Activated naive CD8-positive, alpha-beta T cell treated with anti-CD3 and anti-CD28 coated beads, Interleukin-2, amount 10 ng/mL, durations not matched to agents 7 days and 5 days (primary cell): ENCODE results near the gene TUBB3. TPM values are rescaled to one million over a fixed set of nuclear protein-coding genes. Genes with fewer than 3 reads are reported as not detected.
A peak's percentile ranks its signal among the peaks of the same experiment; 100 is the strongest.

Source experiments
- ATAC-seq: fragments of 150-1000 bp; cut with Tn5 transposase; one replicate; pipeline ENCODE4 v1.10.0; 2021; ENCODE audit warnings: low read depth, moderate library complexity
- POLR2A ChIA-PET: fragments of 350-600 bp; sonication (Branson Sonifier 250); formaldehyde crosslinking; loops from one replicate; lab custom pipeline; 2021; ENCODE audit warnings: antibody characterized with exemption; lab: Charles Lee
- DNase-seq: peaks from one replicate; pipeline ENCODE4 v3.0.0; 2021
- H3K27ac Mint-ChIP-seq: one replicate; pipeline ENCODE4 v1.8.0; 2022; ENCODE audit warnings: mild to moderate bottlenecking, mixed read lengths
- H3K27me3 Mint-ChIP-seq: one replicate; pipeline ENCODE4 v1.8.0; 2022; ENCODE audit warnings: mild to moderate bottlenecking, moderate library complexity, mixed read lengths
- H3K36me3 Mint-ChIP-seq: one replicate; pipeline ENCODE4 v1.8.0; 2021; ENCODE audit warnings: mild to moderate bottlenecking, mixed read lengths
- H3K4me1 Mint-ChIP-seq: one replicate; pipeline ENCODE4 v1.8.0; 2021; ENCODE audit warnings: mixed read lengths
- H3K4me3 Mint-ChIP-seq: one replicate; pipeline ENCODE4 v1.8.0; 2022; ENCODE audit warnings: mild to moderate bottlenecking, moderate library complexity, mixed read lengths
- H3K9me3 Mint-ChIP-seq: one replicate; pipeline ENCODE4 v1.8.0; 2021; ENCODE audit warnings: mixed read lengths
- total RNA-seq, 2 experiments: library from RNA; stranded (reverse); gene quantifications; one replicate each; pipeline ENCODE4 v1.2.3, GENCODE V29; 2021

TUBB3 gene
- total RNA-seq, 2 experiments from 2014 or later = 0.31 to 0.86 TPM

DNA sequence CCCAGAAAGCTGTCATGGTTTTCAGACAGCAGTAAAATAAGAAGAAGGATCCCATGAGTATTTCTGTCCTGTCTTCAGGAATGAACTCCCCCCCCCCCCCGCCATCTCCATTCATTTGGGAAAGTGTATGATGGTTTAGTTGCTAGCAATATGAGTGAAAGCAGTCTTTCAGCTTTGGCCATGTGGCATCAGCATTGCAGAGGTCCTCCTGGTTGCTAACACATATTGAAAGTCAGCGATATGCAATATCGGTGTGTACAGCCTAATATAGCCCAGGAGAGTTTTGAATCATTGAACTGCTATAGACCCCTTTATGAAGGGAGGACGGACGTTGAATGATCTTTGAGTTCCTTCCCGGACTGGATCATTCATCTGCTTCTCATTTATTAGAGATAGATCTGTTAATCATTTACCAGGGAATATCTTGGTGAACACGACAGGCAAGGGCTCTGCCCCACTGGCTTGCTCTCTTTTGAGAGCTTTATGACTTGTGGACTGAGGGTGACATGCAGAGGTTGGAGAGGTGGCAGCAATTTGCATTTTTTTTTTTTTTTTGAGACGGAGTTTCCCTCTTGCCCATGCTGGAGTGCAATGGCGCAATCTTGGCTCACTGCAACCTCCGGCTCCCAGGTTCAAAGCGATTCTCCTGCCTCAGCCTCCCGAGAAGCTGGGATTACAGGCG, 50.7 kb downstream of the TUBB3 start:
- POLR2A ChIA-PET = interaction anchor here (0.6 to 2.1 kb wide), 6 partner anchors 33 to 1543 kb away, joined by 3 to 10 read pairs (median 4); partner anchors contain the start of gene TCF25
- DNase-seq (no peak), ATAC-seq (no peak)
- H3K36me3 Mint-ChIP-seq = peaks cover 15% of the 10 kb centered on the region
- peaks cover 5% of the 10 kb centered on the region for H3K9me3 Mint-ChIP-seq
- peaks cover 18% of the 10 kb centered on the region for H3K4me1 Mint-ChIP-seq
- H3K27me3 Mint-ChIP-seq = no peaks in the 10 kb centered on the region
- peak overlapping the region; percentile 99 for H3K4me3 Mint-ChIP-seq
- peak overlapping the region; percentile 3 for H3K27ac Mint-ChIP-seq

DNA sequence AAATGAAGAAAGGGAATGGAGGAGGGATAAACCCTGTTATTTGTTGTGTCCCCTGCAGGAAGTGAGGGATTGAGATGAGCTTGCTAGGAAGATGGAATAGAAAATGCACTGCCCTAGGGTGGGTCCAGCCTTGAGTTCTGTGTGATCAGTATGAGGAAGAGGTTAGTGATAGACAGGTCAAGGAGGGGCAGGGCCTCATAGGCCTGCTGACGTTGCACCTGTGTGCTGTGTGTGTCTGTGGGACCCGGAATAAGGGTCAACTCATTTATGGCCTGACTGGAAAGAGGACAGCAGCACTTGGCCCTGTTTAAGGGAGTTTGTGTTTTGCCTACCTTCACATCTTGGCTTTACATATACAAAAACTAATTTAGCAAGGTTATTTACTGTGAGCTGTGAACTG, 51.7 kb downstream of the TUBB3 start:
- H3K27ac Mint-ChIP-seq = no peak overlapping the region
- H3K36me3 Mint-ChIP-seq = peaks cover 15% of the 10 kb centered on the region
- H3K27me3 Mint-ChIP-seq = no peaks in the 10 kb centered on the region
- H3K4me1 Mint-ChIP-seq = peaks cover 18% of the 10 kb centered on the region
- peaks cover 5% of the 10 kb centered on the region for H3K9me3 Mint-ChIP-seq
- POLR2A ChIA-PET = no interaction called here
- no peak overlapping the region for H3K4me3 Mint-ChIP-seq
- ATAC-seq (no peak), DNase-seq (no peak)

DNA sequence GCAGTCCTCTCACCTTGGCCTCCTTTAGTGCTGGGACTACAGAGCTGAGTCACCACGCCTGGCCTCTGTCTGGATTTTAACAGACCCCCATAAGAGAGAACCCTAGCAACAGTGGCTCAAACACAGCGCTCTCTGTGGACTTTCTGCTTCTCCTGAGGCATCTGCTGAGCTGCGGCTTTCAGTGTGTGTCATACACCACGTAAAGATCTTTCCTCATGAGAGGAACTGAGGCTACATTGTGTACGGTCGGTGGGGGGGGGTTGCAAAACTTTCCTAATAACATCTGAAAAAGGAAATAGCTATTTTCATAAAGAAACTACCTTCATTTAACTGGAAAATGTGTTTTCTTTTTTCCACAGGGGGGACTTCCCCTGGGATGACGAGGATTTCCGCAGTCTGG, 58.3 kb downstream of the TUBB3 start:
- Mint-ChIP-seq H3K27me3 (no peaks in the 10 kb centered on the region), H3K9me3 (no peaks in the 10 kb centered on the region), H3K36me3 (peaks cover 19% of the 10 kb centered on the region), H3K4me1 (no peaks in the 10 kb centered on the region), H3K27ac (no peak overlapping the region), H3K4me3 (no peak overlapping the region)
- POLR2A ChIA-PET = no interaction called here
- no peak for DNase-seq
- no peak for ATAC-seq

DNA sequence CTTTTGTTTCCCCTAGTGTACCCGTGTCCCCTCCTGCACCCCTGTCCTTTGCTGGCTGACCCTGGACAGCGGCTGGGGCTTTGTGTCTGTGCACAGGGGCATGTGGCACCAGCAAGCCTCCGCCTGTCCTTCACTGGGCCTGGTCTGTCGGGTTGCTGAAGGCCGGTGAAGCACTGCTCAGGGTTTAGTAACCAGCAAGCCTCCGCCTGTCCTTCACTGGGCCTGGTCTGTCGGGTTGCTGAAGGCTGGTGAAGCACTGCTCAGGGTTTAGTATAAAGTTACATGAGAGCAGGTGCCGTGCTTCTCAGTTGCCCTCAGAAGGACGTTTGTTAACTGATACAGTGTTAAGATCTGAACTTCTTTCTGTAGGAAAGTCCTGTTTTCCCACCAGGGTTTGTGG, 59.2 kb downstream of the TUBB3 start:
- POLR2A ChIA-PET = no interaction called here
- Mint-ChIP-seq H3K9me3 (no peaks in the 10 kb centered on the region), H3K27me3 (no peaks in the 10 kb centered on the region), H3K4me3 (no peak overlapping the region), H3K36me3 (peaks cover 25% of the 10 kb centered on the region), H3K4me1 (no peaks in the 10 kb centered on the region), H3K27ac (no peak overlapping the region)
- no peak for ATAC-seq
- DNase-seq = no peak

DNA sequence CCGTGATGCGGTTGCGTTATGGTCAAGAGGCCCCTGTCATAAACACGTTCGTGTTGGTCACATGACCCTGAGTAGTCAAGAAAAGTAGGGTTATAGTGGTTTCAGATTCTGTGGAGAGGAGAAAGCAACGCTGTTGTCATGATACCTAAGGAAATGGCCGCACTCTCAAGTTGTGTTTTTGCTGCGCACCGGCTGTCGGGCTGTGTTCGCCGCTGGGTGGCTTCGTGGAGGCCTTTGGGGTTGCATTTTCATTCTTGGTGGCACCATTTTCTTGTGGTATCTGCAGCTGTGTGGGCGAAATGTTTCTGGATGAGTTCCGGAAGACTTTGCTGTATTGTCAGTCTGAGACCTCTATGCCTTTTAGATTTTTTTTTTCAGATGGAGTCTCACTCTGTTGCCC, 60.4 kb downstream of the TUBB3 start:
- DNase-seq (no peak), ATAC-seq (no peak)
- POLR2A ChIA-PET = no interaction called here
- H3K36me3 Mint-ChIP-seq = peaks cover 26% of the 10 kb centered on the region
- no peaks in the 10 kb centered on the region for H3K27me3 Mint-ChIP-seq
- H3K4me3 Mint-ChIP-seq = no peak overlapping the region
- no peak overlapping the region for H3K27ac Mint-ChIP-seq
- no peaks in the 10 kb centered on the region for H3K4me1 Mint-ChIP-seq
- no peaks in the 10 kb centered on the region for H3K9me3 Mint-ChIP-seq

DNA sequence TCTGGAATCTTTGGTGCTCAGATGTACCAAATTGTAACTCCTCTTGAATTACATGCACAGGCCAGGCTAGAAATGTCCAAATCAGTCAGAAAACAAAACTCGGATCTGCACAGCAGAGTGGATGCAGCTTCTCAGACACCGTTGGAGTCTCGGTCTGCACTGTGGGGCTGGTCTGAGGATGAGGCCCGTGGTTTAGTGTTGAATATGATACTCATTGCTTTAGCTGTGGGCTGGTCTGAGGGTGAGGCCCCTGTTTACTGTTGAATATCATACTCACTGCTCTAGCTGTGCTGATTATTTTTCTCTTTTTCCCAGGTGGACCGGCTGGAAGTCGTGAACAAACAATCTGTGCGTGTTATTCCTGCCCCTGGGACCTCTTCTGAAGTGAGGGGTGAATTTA, 61.1 kb downstream of the TUBB3 start:
- no peak overlapping the region for H3K27ac Mint-ChIP-seq
- H3K4me3 Mint-ChIP-seq = no peak overlapping the region

DNA sequence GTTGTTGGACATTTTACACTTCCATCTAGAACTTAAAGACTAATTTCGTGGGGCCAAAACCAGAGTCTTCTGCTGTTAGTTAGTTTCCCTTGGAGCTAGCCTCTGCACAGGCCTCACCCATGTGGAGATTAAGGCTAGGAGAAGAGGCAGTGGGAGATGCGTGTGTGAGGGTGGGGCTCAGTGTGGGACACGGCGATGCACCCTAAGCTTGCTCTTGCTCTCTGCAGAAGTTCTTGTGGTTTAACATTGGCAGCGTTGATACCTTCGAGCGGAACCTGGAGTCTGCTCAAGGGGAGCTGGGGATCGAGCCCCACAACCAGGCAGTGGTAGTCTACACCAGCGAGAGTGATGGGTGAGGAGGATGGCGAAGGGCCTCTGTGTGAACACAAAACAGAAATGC, 62.1 kb downstream of the TUBB3 start:
- Mint-ChIP-seq H3K36me3 (peaks cover 22% of the 10 kb centered on the region), H3K4me1 (no peaks in the 10 kb centered on the region), H3K9me3 (no peaks in the 10 kb centered on the region), H3K27ac (no peak overlapping the region), H3K4me3 (no peak overlapping the region), H3K27me3 (no peaks in the 10 kb centered on the region)
- POLR2A ChIA-PET = interaction anchor here (0.6 kb wide), 1 partner anchor 744 kb away, joined by 6 read pairs; no protein-coding TSS in a partner anchor
- ATAC-seq (no peak), DNase-seq (no peak)

More for the DNA sequence above, 61.1 kb downstream of the TUBB3 start:
- Mint-ChIP-seq H3K9me3 (no peaks in the 10 kb centered on the region), H3K36me3 (peaks cover 24% of the 10 kb centered on the region), H3K4me1 (no peaks in the 10 kb centered on the region), H3K27me3 (no peaks in the 10 kb centered on the region)
- ATAC-seq (no peak), DNase-seq (no peak)
- POLR2A ChIA-PET = no interaction called here

Other genes starting within 250 kb of the TUBB3 start
- 100 to 1,000 TPM; 103 to 104 TPM for gene CDK10, start 236.7 kb upstream of the TUBB3 start, total RNA-seq
- gene SPATA2L, start 221.6 kb upstream of the TUBB3 start, total RNA-seq = 1 to 10 TPM; 7.6 to 8.0 TPM
- 10 to 100 TPM; 10.3 to 12.8 TPM for gene VPS9D1, start 202.4 kb upstream of the TUBB3 start, total RNA-seq
- gene ZNF276, start 201.8 kb upstream of the TUBB3 start, total RNA-seq = 100 to 1,000 TPM in 1 of 2 experiments, 10 to 100 TPM in 1; 98.0 to 107 TPM
- 10 to 100 TPM; 86.9 to 97.2 TPM for gene FANCA, start 106.7 kb upstream of the TUBB3 start, total RNA-seq
- gene SPIRE2, start 94.9 kb upstream of the TUBB3 start, total RNA-seq = 1 to 10 TPM; 1.5 to 1.8 TPM
- 100 to 1,000 TPM; 218 to 243 TPM for gene TCF25, start 49.8 kb upstream of the TUBB3 start, total RNA-seq
- 1 to 10 TPM; 5.8 to 7.4 TPM for gene MC1R, start 4.5 kb upstream of the TUBB3 start, total RNA-seq
- gene DEF8, start 25.4 kb downstream of the TUBB3 start, total RNA-seq = 10 to 100 TPM; 30.9 to 33.5 TPM
- gene DBNDD1, start 96.1 kb downstream of the TUBB3 start, total RNA-seq = 1 to 10 TPM in 1 of 2 experiments, under 1 TPM in 1; 0.62 to 1.2 TPM
- not detected for gene PRDM7, start 154.0 kb downstream of the TUBB3 start, total RNA-seq